ENCODE data around the gene CTTNBP2NL. TPM values are rescaled to one million over a fixed set of nuclear protein-coding genes. Genes with fewer than 3 reads are reported as not detected.

The CTTNBP2NL gene
- total and polyA plus RNA-seq, 10 of the 15 experiments (the other 5 are each of a cell fraction or from before 2014, with no cell fraction given), result 2.1 to 11.3 (median 5.6) TPM

DNA sequence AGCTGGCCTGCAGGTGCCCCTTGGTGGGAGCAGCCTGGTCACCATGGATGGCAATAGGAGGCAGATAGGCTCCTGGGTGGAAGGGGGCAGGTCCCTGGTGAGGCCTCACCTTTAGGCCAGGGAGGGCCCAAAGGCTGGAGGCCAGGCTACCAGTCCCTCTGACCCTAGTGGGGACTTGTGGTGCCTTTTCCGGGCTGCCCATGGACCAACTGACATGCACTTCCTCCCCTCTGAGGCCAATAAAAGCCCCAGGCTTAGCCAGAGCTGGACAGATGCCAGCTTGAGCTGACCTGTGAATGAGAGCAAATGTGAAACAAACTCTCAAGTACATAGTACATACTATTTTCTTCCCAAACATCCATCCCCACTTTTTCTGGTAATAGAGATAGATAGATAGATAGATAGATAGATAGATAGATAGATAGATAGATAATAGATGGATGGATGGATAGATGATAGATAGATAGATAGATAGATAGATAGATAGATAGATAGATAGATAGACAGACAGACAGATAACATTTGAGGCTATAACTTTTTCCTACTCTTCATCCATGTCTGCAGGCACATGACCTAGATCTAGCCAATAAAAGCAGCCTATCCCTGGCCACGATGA, 9.2 kb upstream of the CTTNBP2NL start:
- WGBS (ENCODE audit: insufficient coverage, insufficient replicate concordance, low lambda C conversion rate, missing lambda C conversion rate), result 2% methylated on average over 2 of the region's 2 CpGs
- POLR2A ChIA-PET, result no interaction called here
- CTCF ChIA-PET, result interaction anchor here (1.3 kb wide), 1 partner anchor 321 kb away, joined by 3 read pairs; no protein-coding TSS in a partner anchor

More for the DNA sequence above, 9.2 kb upstream of the CTTNBP2NL start:
- H3K27ac ChIP-seq (ENCODE audit: control insufficient read depth, insufficient read depth), result no peak overlapping the region
- intact Hi-C loops (cut with micrococcal nuclease; ENCODE audit: unreplicated experiment) (no loop called here), in situ Hi-C loops (cut with MboI) (no loop called here)
- ATAC-seq (no peak), FAIRE-seq (no peak), DNase-seq (ENCODE audit: low read depth, low spot score) (no peak)
- no peak overlapping the region for H3K4me3 ChIP-seq
- H3K4me2 ChIP-seq (ENCODE audit: control insufficient read depth, insufficient read depth), result no peak overlapping the region
- H3K4me1 ChIP-seq (ENCODE audit: control insufficient read depth, insufficient read depth, low read length), result no peaks in the 10 kb centered on the region
- H3K27me3 ChIP-seq (replicated peaks in 1 of 2; ENCODE audit: control insufficient read depth in 2 of 2, insufficient read depth in 2 of 2, low read length in 1 of 2), result 0 out of 4 replicates have a peak, but pooled peaks cover 0 to 2% of the 10 kb centered on the region in 2 experiments
- no peaks in the 10 kb centered on the region for H3K9me3 ChIP-seq (replicated peaks; ENCODE audit: control insufficient read depth, insufficient read depth, low read length)
- no peak overlapping the region for H2AFZ ChIP-seq (ENCODE audit: control insufficient read depth, low read depth, low read length)
- ChIA-PET RAD21 (ENCODE audit: unreplicated experiment) (interaction anchor here (0.6 kb wide), 1 partner anchor 155 kb away, joined by 6 read pairs; no protein-coding TSS in a partner anchor), SMC1A (ENCODE audit: uncharacterized antibody, unreplicated experiment) (interaction anchor here (0.6 kb wide), 1 partner anchor 227 kb away, joined by 3 read pairs; no protein-coding TSS in a partner anchor)
- no peaks in the 10 kb centered on the region for H3K36me3 ChIP-seq (ENCODE audit: control insufficient read depth in 2 of 2, insufficient read depth in 2 of 2, low read length in 1 of 2)
- BruUV-seq (replicated peaks), result no TSS peak
- TF ChIP-seq, protein P1, sequence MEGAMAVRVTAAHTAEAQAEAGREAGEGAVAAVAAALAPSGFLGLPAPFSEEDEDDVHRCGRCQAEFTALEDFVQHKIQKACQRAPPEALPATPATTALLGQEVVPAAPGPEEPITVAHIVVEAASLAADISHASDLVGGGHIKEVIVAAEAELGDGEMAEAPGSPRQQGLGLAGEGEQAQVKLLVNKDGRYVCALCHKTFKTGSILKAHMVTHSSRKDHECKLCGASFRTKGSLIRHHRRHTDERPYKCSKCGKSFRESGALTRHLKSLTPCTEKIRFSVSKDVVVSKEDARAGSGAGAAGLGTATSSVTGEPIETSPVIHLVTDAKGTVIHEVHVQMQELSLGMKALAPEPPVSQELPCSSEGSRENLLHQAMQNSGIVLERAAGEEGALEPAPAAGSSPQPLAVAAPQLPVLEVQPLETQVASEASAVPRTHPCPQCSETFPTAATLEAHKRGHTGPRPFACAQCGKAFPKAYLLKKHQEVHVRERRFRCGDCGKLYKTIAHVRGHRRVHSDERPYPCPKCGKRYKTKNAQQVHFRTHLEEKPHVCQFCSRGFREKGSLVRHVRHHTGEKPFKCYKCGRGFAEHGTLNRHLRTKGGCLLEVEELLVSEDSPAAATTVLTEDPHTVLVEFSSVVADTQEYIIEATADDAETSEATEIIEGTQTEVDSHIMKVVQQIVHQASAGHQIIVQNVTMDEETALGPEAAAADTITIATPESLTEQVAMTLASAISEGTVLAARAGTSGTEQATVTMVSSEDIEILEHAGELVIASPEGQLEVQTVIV (IDR thresholded peaks at IDR 0.05; ENCODE audit: borderline replicate concordance, partially characterized antibody), result no peak
- TF ChIP-seq ZSCAN29 (IDR thresholded peaks at IDR 0.05) (no peak), NBN (IDR thresholded peaks at IDR 0.05) (no peak), POU2F2 (IDR thresholded peaks at IDR 0.05; ENCODE audit: borderline replicate concordance, low read depth, low read length) (no peak), BHLHE40 (IDR thresholded peaks at IDR 0.05; ENCODE audit: borderline replicate concordance in 1 of 2, low read depth in 2 of 2, low read length in 1 of 2) (no peak), ZNF384 (IDR thresholded peaks at IDR 0.05; ENCODE audit: borderline replicate concordance, low read depth, low read length) (no peak), PAX5 (IDR thresholded peaks at IDR 0.05; ENCODE audit: borderline replicate concordance, low read depth, low read length) (no peak), NFYB (IDR thresholded peaks at IDR 0.05; ENCODE audit: insufficient read depth, low read depth, low read length) (no peak), PML (IDR thresholded peaks at IDR 0.05; ENCODE audit: low read length) (no peak), SMARCA5 (IDR thresholded peaks at IDR 0.05) (no peak)
- TF ChIP-seq, protein P2, sequence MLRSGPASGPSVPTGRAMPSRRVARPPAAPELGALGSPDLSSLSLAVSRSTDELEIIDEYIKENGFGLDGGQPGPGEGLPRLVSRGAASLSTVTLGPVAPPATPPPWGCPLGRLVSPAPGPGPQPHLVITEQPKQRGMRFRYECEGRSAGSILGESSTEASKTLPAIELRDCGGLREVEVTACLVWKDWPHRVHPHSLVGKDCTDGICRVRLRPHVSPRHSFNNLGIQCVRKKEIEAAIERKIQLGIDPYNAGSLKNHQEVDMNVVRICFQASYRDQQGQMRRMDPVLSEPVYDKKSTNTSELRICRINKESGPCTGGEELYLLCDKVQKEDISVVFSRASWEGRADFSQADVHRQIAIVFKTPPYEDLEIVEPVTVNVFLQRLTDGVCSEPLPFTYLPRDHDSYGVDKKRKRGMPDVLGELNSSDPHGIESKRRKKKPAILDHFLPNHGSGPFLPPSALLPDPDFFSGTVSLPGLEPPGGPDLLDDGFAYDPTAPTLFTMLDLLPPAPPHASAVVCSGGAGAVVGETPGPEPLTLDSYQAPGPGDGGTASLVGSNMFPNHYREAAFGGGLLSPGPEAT (IDR thresholded peaks at IDR 0.05; ENCODE audit: low read depth), result no peak
- H4K20me1 ChIP-seq (ENCODE audit: control insufficient read depth, insufficient read depth), result no peaks in the 10 kb centered on the region
- H3K9ac ChIP-seq (ENCODE audit: control insufficient read depth, insufficient read depth, low read length), result no peak overlapping the region
- H3K79me2 ChIP-seq (ENCODE audit: control insufficient read depth, insufficient read depth, low read length), result no peaks in the 10 kb centered on the region
